Measurements from ENCODE around the gene PTPN20.
"Not testable (repeated sequence)": the region's sequence is repeated elsewhere in the genome, so short reads cannot be mapped to it uniquely, and the experiment has no call there.

PTPN20 gene, protein sequence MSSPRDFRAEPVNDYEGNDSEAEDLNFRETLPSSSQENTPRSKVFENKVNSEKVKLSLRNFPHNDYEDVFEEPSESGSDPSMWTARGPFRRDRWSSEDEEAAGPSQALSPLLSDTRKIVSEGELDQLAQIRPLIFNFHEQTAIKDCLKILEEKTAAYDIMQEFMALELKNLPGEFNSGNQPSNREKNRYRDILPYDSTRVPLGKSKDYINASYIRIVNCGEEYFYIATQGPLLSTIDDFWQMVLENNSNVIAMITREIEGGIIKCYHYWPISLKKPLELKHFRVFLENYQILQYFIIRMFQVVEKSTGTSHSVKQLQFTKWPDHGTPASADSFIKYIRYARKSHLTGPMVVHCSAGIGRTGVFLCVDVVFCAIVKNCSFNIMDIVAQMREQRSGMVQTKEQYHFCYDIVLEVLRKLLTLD

DNA sequence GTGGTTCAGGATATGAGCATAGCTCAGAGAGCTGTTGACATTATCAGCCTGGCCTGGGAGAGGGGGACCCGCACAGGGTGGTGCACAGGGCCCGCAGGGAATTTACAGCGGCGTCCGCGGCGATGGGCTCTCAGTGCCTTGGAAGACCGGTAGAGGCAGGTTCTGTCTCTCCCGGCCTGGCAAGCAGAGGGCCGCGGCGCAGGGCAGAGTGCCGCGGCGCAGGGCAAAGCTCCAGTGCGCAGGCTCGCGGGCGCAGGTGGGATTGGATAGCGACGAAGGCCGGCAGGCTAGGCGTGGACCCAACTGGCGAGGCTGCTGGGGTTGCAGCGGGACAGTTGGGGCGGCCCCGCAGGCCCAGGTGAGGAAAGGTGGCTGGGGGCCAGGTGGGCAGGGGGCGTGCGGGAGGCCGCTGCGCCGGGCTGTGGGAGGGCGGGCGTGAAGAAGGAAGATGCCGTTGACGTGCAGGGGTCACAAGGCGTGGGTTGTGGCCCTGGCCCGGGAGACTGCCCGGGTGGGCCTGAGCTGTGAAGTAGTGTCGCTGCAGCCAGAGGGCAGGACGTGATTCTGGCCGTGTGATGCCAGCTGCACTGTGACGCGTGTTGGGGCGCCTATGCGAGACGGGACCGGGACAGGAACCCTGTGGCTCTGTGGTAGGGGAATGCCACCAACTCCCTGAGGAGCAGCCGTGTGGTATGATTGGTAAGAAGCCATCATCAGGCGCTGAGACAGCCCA lies at the start of gene PTPN20:
Gene PTPN20 (plus strand): TSS at position 285 of the 733 bp plus-strand sequence. CDS start 21,072 bp downstream, outside the sequence.
- H3K4me3 ChIP-seq (ENCODE audit: low read length), result not testable (repeated sequence)

GRCh38 chr10:46869716-46870115 lies 41.5 kb upstream of the PTPN20 start:
- H3K4me3 ChIP-seq (ENCODE audit: low read length), result not testable (repeated sequence)

- H3K4me3 ChIP-seq (ENCODE audit: low read length), result not testable (repeated sequence)
Measured at GRCh38 chr10:46871583-46871982, 39.6 kb upstream of the PTPN20 start.

DNA sequence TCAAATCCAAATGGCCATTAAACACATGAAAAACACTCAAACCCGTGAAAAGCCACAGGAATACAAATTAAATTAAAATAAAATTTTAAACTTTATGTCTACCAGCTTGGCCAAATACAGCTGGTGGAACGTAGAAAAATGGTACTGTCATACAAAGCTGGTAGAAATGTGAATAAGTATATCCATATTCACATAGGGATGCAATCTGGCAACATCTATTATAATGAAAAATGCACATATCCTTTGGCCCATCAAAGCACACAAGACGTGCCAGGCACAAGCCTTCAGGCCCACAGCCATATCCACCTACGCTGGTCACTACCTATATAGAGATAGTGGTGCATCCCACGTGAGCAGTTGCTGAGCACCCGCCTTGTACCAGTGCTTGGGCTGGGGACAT lies 35.9 kb upstream of the PTPN20 start:
- H3K4me3 ChIP-seq (ENCODE audit: low read length), result not testable (repeated sequence)

DNA sequence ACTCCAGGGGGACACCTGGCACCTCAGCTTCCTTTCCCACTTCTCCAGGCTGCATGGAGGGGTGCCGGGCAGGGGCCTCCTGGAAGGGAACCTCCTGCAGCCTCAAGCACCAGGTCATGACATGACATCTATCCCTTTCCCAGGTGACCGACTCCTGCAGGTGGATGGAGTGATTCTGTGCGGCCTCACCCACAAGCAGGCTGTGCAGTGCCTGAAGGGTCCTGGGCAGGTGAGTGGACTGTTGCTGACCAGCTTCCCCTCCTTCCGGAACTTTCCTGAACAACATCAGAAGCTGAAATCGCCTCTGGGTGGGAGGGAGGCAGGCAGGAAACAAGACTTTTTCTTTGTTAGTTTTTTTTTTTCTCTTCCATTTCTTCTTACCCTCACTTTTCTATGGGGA lies 34.5 kb upstream of the PTPN20 start:
- not testable (repeated sequence) for H3K4me3 ChIP-seq (ENCODE audit: low read length)

DNA sequence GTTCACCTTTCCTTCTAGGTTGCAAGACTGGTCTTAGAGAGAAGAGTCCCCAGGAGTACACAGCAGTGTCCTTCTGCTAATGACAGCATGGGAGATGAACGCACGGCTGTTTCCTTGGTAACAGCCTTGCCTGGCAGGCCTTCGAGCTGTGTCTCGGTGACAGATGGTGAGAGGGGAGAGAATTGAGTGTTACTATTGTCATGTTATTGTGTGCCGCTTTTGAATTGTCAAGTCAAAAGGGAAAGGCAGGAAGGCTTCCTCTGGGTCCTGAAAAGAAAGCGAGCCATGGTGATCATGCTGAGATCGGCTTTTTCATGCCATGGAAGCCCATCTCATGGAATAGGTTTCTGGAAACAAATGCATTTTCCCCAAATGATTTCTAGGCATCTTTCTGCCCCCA lies 32.5 kb upstream of the PTPN20 start:
- not testable (repeated sequence) for H3K4me3 ChIP-seq (ENCODE audit: low read length)

GRCh38 chr10:46890813-46891611 lies 20.2 kb upstream of the PTPN20 start:
- not testable (repeated sequence) for H3K4me3 ChIP-seq (ENCODE audit: low read length)

- H3K4me3 ChIP-seq (ENCODE audit: low read length), result not testable (repeated sequence)
Measured at GRCh38 chr10:46896762-46897692, 14.2 kb upstream of the PTPN20 start.

- not testable (repeated sequence) for H3K4me3 ChIP-seq (ENCODE audit: low read length)
Measured at GRCh38 chr10:46901247-46901646, 10.0 kb upstream of the PTPN20 start.

GRCh38 chr10:46903874-46904273 lies 7.4 kb upstream of the PTPN20 start:
- not testable (repeated sequence) for H3K4me3 ChIP-seq (ENCODE audit: low read length)

DNA sequence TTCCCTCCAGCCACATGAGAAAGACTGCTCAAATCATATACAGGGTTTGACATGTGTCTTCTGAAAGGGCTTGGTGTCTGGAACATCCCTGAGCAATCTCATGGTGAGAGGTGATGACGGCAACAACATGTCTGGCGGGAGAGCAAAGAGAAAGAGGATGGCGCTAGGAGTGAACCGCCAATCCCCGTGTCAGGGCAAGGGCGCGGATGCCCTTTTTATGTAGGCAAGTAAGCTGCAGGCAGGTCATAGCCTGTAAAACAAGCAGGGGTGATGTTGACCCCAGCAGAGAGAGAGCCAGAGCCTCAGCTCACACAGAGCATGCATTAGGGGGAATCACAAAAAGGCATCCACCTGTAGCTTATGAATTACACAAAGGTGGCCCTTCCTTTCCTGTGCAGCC lies 4.9 kb upstream of the PTPN20 start:
- not testable (repeated sequence) for H3K4me3 ChIP-seq (ENCODE audit: low read length)

DNA sequence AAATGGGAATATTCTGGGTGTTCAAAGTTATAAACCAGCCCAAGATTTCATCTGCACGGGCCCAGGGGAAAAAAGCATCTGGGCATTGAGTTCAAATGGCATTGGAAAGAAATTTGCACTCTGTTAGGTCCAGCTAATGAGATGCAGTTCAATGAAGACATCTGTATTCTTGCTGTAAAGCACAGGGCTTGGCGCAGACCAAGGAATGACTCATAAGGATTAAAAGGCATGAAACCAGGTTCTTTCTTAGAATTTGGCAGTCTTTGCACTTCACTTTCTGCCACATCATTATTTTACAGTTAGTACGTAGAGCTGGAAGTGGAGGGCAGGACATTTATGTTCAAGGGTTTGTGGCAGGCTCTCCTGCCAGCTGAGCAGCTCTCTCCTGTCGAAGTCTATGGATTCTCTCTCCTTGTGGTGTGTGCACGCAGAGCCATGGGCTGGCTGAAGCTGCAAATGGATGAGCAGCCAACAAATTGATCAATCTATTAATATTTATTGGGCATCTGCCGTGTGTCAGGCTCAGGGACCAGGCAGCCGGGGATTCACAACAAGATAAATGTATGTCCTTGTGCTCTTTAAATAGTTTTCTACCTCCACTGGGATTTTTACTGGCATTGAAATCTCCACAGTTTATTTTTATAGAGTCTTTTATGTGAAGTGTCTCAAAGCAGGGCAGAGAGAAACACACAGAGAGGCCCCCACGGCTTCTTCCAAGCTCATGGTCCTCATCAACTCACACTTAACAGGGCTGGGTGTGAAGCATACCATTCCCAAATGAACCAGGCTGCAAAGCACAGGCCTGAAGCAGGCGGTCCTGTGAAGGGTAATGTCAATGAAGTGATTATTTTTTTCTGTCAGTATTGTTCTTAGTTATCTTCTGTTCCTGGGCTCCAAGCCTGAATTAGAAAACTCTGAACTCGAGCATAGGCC lies 3.8 kb upstream of the PTPN20 start:
- H3K4me3 ChIP-seq (ENCODE audit: low read length), result not testable (repeated sequence)

DNA sequence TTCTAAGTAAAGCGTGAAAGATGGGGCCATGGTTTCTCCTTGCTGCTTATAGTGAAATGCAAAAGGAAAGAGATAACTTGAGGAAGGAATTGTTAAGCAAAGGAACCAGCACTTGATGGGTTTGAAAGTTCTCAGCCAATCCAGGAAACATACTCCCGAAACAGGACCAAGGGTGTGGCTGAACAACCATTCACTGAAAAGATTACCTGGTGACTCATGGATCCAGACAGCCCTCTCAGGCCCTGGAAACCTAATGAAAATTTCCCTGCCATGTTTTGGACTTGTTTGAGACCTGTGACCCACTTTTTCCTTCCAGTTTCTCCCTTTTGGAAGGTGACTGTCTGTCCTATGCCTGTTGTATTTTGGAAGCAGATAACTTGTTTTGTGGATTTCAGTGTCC lies 11.3 kb downstream of the PTPN20 start:
- not testable (repeated sequence) for H3K4me3 ChIP-seq (ENCODE audit: low read length)

DNA sequence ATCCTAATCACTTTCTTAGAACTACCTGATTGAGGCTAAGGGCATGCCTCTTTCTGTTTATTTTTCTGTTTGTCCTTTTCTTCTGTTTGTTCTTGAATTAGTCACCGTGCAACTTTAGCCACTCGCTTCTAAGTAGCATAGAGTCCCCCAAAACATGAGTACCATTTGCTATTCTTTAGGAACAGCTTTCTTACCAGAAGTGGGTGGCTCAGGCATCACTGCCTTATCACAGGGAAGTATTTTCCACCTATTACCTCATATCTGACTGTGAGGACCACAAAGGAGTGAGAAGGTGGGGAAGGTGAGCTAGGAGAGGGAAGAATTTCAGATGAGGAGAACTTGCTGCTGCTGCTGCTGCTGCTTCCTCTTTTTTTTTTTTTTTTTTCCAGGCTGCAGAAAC lies 13.9 kb downstream of the PTPN20 start:
- not testable (repeated sequence) for H3K4me3 ChIP-seq (ENCODE audit: low read length)

GRCh38 chr10:46925853-46926252 lies 14.6 kb downstream of the PTPN20 start:
- H3K4me3 ChIP-seq (ENCODE audit: low read length), result not testable (repeated sequence)

DNA sequence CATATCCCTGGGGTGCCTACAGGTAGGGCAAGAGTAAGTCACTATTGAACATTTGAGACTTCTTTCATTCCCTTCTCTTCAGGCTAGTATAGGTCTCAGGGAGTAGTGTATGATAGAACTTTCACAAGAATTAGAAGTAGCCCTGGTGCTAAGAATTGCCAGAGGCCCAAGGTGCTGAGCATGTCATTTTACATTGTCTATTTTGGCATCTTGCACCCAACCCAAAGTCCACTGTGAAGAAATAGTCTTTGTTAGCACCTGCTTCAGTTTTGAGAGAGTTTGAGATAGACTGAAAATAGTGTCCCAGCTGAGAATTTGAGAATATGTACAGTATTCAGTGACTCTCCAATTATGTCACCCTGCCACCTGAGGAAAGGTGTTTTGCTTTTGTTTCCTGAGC lies 17.6 kb downstream of the PTPN20 start:
- H3K4me3 ChIP-seq (ENCODE audit: low read length), result not testable (repeated sequence)

DNA sequence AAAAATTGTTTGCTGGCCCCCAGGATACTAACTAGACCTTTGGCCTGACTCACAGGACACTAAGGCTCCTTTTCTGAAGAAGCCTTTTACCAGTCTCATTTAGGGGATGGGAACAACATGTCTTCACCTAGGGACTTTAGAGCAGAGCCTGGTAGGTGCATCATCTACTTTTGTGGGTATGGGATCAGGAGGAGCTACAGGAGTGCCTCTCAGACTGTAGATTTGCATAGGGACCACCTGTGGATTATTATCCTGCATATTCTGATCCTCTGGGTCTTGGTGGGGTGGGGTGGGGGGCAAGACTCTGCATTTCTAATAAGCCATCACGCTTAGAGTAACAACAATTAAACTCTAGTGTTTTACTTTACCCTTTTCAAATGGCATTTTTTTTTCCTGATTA lies 21.2 kb downstream of the PTPN20 start:
- H3K4me3 ChIP-seq (ENCODE audit: low read length), result not testable (repeated sequence)

DNA sequence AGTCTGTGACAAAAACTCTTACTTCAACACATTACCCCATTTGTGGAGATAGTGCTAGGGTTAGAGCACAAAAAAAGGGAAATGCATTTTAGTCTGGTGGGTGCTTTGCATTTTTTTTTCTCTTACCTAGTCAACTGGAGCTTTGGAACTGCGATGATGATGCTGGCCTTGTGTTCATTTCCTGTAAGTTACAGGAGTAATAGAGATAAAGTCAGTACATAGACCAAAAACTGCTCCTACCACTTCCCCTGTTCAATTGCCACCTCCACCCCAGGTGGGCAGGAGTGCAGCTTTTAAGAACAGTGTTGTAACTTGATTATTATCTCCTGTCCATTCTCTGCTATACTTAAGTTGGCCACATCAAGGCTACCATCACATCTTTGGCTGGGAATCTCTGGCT lies 29.9 kb downstream of the PTPN20 start:
- not testable (repeated sequence) for H3K4me3 ChIP-seq (ENCODE audit: low read length)

DNA sequence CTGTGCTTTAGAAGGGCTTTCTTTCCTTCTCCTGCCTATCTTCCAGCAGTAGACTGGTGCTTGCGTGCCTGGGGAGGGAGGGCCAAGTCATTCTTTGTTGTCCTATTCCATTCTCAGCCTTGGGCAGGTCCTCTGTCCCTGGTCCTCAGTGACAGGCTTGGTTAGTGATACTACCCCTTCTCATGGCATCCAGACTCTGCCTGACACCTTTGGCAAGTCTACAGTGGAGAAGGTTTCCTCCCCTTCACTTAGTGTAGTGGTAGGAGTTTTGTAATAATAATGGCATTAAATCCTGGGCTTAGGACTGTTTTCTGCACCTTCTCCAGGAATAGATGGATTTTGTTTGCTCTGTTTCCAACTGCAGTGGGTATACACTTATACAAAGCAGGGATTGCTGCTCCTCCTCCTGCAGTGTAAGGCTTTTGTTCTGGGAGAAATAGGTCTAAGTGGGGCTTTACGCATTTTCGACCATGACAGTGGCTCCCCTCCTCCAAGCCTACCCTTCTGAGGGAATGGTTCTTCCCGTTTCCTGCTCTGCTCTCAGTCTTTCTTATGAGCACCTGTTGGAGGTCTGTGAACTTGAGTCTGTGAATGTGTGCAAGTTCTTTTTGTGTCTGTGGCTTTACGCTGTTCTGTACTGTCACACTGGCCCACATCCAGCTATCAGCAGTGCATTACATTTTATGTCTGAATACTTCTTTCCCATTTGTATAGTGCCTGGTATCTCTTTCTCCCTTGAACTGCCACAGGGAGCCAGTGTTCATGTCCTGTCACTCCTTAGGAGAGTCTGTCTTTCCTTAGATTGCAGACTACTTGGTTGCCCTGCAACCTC lies 37.7 kb downstream of the PTPN20 start:
- H3K4me3 ChIP-seq (ENCODE audit: low read length), result not testable (repeated sequence)
